CD1c-positive myeloid dendritic cell (primary cell): Measurements from ENCODE around the gene PRRX2.

Source experiments
- DNase-seq: peaks from one replicate; pipeline ENCODE4 v3.0.0-alpha.2; 2016; ENCODE audit errors: extremely low spot score

Gene PRRX2

GRCh38 chr9:129704807-129705206 is 39.4 kb downstream of the PRRX2 start:
- DNase-seq: no peak

- no peak for DNase-seq
Measured at GRCh38 chr9:129708793-129709192, 43.3 kb downstream of the PRRX2 start.

GRCh38 chr9:129709438-129710168 is 44.2 kb downstream of the PRRX2 start:
- no peak for DNase-seq

GRCh38 chr9:129710169-129710453 is 44.7 kb downstream of the PRRX2 start:
- no peak for DNase-seq

GRCh38 chr9:129712634-129713401 is 47.4 kb downstream of the PRRX2 start:
- DNase-seq: peak; percentile 69

- DNase-seq: peak; percentile 7
Measured at GRCh38 chr9:129713402-129713679, 47.9 kb downstream of the PRRX2 start.

- peak; percentile 85 for DNase-seq
Measured at GRCh38 chr9:129714511-129715061, 49.1 kb downstream of the PRRX2 start.

- DNase-seq: no peak
Measured at GRCh38 chr9:129716091-129716490, 50.6 kb downstream of the PRRX2 start.

- no peak for DNase-seq
Measured at GRCh38 chr9:129717991-129718390, 52.5 kb downstream of the PRRX2 start.

- no peak for DNase-seq
Measured at GRCh38 chr9:129718647-129719046, 53.2 kb downstream of the PRRX2 start.

- no peak for DNase-seq
Measured at GRCh38 chr9:129719135-129719534, 53.7 kb downstream of the PRRX2 start.

GRCh38 chr9:129720181-129720864 is 54.9 kb downstream of the PRRX2 start:
- DNase-seq: no peak

- no peak for DNase-seq
Measured at GRCh38 chr9:129720865-129721545, 55.6 kb downstream of the PRRX2 start.

- no peak for DNase-seq
Measured at GRCh38 chr9:129722913-129723312, 57.5 kb downstream of the PRRX2 start.

- no peak for DNase-seq
Measured at GRCh38 chr9:129724456-129725190, 59.2 kb downstream of the PRRX2 start.

GRCh38 chr9:129725795-129726251 is 60.4 kb downstream of the PRRX2 start:
- DNase-seq: no peak

GRCh38 chr9:129726322-129727160 is 61.1 kb downstream of the PRRX2 start:
- DNase-seq: peak; percentile 73

GRCh38 chr9:129728744-129729143 is 63.3 kb downstream of the PRRX2 start:
- DNase-seq: no peak

GRCh38 chr9:129731477-129732085 is 66.1 kb downstream of the PRRX2 start:
- DNase-seq: no peak

GRCh38 chr9:129732100-129732499 is 66.7 kb downstream of the PRRX2 start:
- no peak for DNase-seq
